Panc1 (cell line): ENCODE results near the gene RPH3AL. TPM values are rescaled to one million over a fixed set of nuclear protein-coding genes. Genes with fewer than 3 reads are reported as not detected.

Experiments used
- ATAC-seq: fragments of 200-7000 bp; cut with Tn5 transposase; 2 replicates; pipeline ENCODE4 v1.9.1; 2020; ENCODE audit warnings: mild to moderate bottlenecking, moderate library complexity
- BruUV-seq: library from RNA; stranded (reverse); fragments of 400-500 nt; replicated peaks from 2 replicates; lab custom pipeline; 2021; lab: Mats Ljungman, UMichigan
- CTCF ChIA-PET: fragments of 300-600 bp; sonication (Branson Sonifier 250); formaldehyde crosslinking; loops from one replicate; lab custom pipeline; 2022; ENCODE audit warnings: antibody characterized with exemption; lab: Charles Lee
- POLR2A ChIA-PET: fragments of 300-600 bp; sonication (Branson Sonifier 250); formaldehyde crosslinking; loops from one replicate; lab custom pipeline; 2022; ENCODE audit warnings: antibody characterized with exemption; lab: Charles Lee
- DNase-seq: peaks from one replicate; pipeline ENCODE4 v3.0.0-alpha.2; 2010; ENCODE audit warnings: low read depth, low spot score
- H3K27ac ChIP-seq: 2 replicates; pipeline ENCODE4 v1.5.1; 2011; ENCODE audit warnings: mild to moderate bottlenecking, low read length, inconsistent platforms
- H3K27me3 ChIP-seq: fragments of 200-500 bp; sonication (Bioruptor generic); 2 replicates; pipeline ENCODE4 v1.6.0; 2014; ENCODE audit warnings: low read length, inconsistent platforms; ENCODE audit not compliant: control insufficient read depth, insufficient read depth
- H3K36me3 ChIP-seq: fragments of 200-500 bp; sonication (Bioruptor generic); 2 replicates; pipeline ENCODE4 v1.5.1; 2014; ENCODE audit warnings: inconsistent platforms, mild to moderate bottlenecking, low read length, moderate library complexity; ENCODE audit not compliant: control insufficient read depth, insufficient read depth
- H3K4me1 ChIP-seq: 2 replicates; pipeline ENCODE4 v1.5.1; 2011; ENCODE audit warnings: inconsistent platforms, mild to moderate bottlenecking, low read length, moderate library complexity; ENCODE audit not compliant: control insufficient read depth, insufficient read depth
- H3K4me3 ChIP-seq, 2 experiments: 2 replicates each; pipeline ENCODE4 v1.5.1; 2011 to 2012; ENCODE audit warnings: low read depth in 2 of 2, low read length in 2 of 2, mild to moderate bottlenecking in 2 of 2, inconsistent platforms in 1 of 2, moderate library complexity in 1 of 2
- H3K9me3 ChIP-seq: fragments of 200-500 bp; sonication (Bioruptor generic); 2 replicates; pipeline ENCODE4 v1.5.1; 2014; ENCODE audit warnings: low read depth, mild to moderate bottlenecking, inconsistent platforms, low read length, moderate library complexity; ENCODE audit not compliant: control insufficient read depth, insufficient read depth
- POLR2AphosphoS5 ChIP-seq: IDR thresholded peaks from 2 replicates; pipeline ENCODE4 v1.6.1; 2012; ENCODE audit warnings: mild to moderate bottlenecking, low read depth, low read length, moderate library complexity
- REST ChIP-seq, 2 experiments: IDR thresholded peaks; 2 replicates each; pipeline ENCODE4 v1.6.1; 2011 to 2012; ENCODE audit warnings: low read depth in 2 of 2, control low read depth in 1 of 2, low read length in 1 of 2, mild to moderate bottlenecking in 1 of 2, moderate library complexity in 1 of 2; ENCODE audit not compliant: insufficient read depth in 1 of 2
- SIN3A ChIP-seq: IDR thresholded peaks from 2 replicates; pipeline ENCODE4 v1.6.1; 2012; ENCODE audit warnings: low read depth, mild to moderate bottlenecking, low read length, moderate library complexity, borderline replicate concordance; ENCODE audit not compliant: insufficient read depth
- TCF7L2 ChIP-seq: IDR thresholded peaks from 2 replicates; pipeline ENCODE4 v1.6.1; 2011; ENCODE audit warnings: mild to moderate bottlenecking, low read depth, low read length, inconsistent platforms
- in situ Hi-C: cut with HindIII; loops from 2 replicates; pipeline ENCODE4 v1.10.0; 2016; ENCODE audit warnings: low sequenced_read_pairs, low pct_unique_long_range_greater_than_20kb
- intact Hi-C: fragments of 100-400 bp; cut with micrococcal nuclease; formaldehyde crosslinking; loops from one replicate; pipeline ENCODE4 v1.10.0; 2022; ENCODE audit not compliant: unreplicated experiment
- total RNA-seq: library from RNA; stranded (reverse); gene quantifications from one replicate; pipeline ENCODE4 v1.2.1, GENCODE V29; 2021; ENCODE audit not compliant: unreplicated experiment
- TF ChIP-seq, protein P1 (sequence below): fragments of 450-650 bp; IDR thresholded peaks from 2 replicates; pipeline ENCODE4 v1.5.1; 2017; ENCODE audit warnings: mild to moderate bottlenecking

The RPH3AL gene
- total RNA-seq, 1 experiment from 2014 or later, result 2.2 TPM

DNA sequence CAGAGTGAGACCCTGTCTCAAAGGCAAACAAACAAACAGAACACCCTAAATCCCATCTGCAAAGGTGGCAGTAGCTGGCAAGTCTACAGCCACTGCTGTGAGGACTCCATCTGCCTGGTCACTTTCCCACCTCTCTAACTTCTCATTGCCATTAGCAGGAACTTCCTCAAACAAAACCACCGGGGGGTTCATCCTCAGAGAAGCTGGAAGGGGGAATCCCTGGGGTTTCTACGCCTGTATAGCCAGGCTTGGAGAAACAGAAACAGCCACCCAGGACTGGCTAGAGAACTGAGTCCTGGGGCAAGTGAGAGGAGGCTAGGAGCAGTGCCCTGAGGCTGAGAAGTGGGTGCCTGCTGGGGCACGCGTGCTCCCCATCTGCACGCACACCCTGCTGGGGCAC is 7.3 kb downstream of the RPH3AL start:
- no peaks in the 10 kb centered on the region for H3K4me1 ChIP-seq
- no peaks in the 10 kb centered on the region for H3K36me3 ChIP-seq
- intact Hi-C loops (no loop called here), in situ Hi-C loops (no loop called here)
- BruUV-seq, result no TSS peak
- no peak overlapping the region for H3K27ac ChIP-seq
- ATAC-seq, result no peak
- no peaks in the 10 kb centered on the region for H3K27me3 ChIP-seq
- CTCF ChIA-PET, result no interaction called here
- no peak overlapping the region for H3K4me3 ChIP-seq
- no peak for TF ChIP-seq TCF7L2
- TF ChIP-seq REST (IDR thresholded peaks at IDR 0.05; ENCODE audit: insufficient read depth in 1 of 2, low read depth in 2 of 2, low read length in 1 of 2), result no peak
- TF ChIP-seq POLR2AphosphoS5, result no peak
- TF ChIP-seq SIN3A, result no peak
- TF ChIP-seq, protein P1, sequence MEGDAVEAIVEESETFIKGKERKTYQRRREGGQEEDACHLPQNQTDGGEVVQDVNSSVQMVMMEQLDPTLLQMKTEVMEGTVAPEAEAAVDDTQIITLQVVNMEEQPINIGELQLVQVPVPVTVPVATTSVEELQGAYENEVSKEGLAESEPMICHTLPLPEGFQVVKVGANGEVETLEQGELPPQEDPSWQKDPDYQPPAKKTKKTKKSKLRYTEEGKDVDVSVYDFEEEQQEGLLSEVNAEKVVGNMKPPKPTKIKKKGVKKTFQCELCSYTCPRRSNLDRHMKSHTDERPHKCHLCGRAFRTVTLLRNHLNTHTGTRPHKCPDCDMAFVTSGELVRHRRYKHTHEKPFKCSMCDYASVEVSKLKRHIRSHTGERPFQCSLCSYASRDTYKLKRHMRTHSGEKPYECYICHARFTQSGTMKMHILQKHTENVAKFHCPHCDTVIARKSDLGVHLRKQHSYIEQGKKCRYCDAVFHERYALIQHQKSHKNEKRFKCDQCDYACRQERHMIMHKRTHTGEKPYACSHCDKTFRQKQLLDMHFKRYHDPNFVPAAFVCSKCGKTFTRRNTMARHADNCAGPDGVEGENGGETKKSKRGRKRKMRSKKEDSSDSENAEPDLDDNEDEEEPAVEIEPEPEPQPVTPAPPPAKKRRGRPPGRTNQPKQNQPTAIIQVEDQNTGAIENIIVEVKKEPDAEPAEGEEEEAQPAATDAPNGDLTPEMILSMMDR, result no peak
- no peak for DNase-seq
- no peaks in the 10 kb centered on the region for H3K9me3 ChIP-seq
- POLR2A ChIA-PET, result no interaction called here

DNA sequence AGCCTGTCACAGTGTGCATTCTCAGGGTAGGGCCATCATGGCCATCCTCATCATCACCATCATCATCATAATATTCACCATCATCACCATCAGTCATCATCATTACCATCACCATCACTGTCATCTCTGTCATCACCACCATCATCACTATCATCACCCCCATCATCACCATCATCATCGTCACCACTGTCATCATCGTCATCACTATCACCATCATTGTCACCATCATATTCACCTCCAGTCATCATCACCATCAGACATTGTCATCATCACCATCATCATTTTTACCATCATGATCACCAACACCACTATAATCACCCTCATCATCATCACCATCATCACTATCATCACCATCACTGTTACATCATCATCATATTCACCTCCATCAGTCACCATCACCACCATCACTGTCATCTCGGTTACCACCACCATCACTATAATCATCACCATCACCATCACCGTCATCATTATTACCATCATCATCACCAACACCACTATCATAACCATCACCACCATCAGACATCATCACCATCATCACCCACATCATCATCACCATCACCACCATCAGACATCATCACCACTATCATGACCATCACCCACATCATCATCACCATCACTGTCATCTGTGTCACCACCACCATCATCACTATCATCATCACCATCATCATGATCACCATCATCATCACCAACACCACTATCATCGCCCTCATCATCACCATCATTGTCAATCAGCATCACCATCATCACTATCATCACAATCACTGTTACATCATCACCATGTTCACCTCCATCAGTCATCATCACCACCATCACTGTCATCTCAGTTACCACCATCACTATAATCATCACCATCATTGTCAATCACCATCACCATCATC is 8.5 kb downstream of the RPH3AL start:
- in situ Hi-C loops, result no loop called here
- Histone ChIP-seq H3K9me3 (no peaks in the 10 kb centered on the region), H3K4me3 (no peak overlapping the region), H3K36me3 (no peaks in the 10 kb centered on the region), H3K27me3 (no peaks in the 10 kb centered on the region), H3K4me1 (no peaks in the 10 kb centered on the region), H3K27ac (no peak overlapping the region)
- no TSS peak for BruUV-seq
- POLR2A ChIA-PET, result interaction anchor here (0.6 kb wide), 1 partner anchor 329 kb away, joined by 3 read pairs; no protein-coding TSS in a partner anchor
- TF ChIP-seq TCF7L2, result no peak
- TF ChIP-seq, protein P1, result no peak
- no peak for TF ChIP-seq POLR2AphosphoS5
- TF ChIP-seq REST (IDR thresholded peaks at IDR 0.05; ENCODE audit: insufficient read depth in 1 of 2, low read depth in 2 of 2, low read length in 1 of 2), result no peak
- TF ChIP-seq SIN3A, result no peak
- intact Hi-C loops, result no loop called here
- CTCF ChIA-PET, result no interaction called here
- ATAC-seq (no peak), DNase-seq (no peak)
